Duodenal mucosa (tissue), 2 donors: ENCODE data around the gene EHD4.
A peak's percentile ranks its signal among the peaks of the same experiment; 100 is the strongest.

Experiments used
- H3K27ac ChIP-seq: one replicate; pipeline ENCODE4 v1.7.0; 2013; ENCODE audit warnings: low read depth, low read length
- H3K27me3 ChIP-seq, 2 donors: one replicate each; pipeline ENCODE4 v1.7.0; 2013; ENCODE audit warnings: low read length in 2 of 2, control low read depth in 1 of 2; ENCODE audit not compliant: insufficient read depth in 2 of 2, control insufficient read depth in 1 of 2
- H3K36me3 ChIP-seq, 2 donors: one replicate each; pipeline ENCODE4 v1.7.0; 2013; ENCODE audit warnings: low read length in 2 of 2, control low read depth in 1 of 2; ENCODE audit not compliant: insufficient read depth in 2 of 2, control insufficient read depth in 1 of 2
- H3K4me1 ChIP-seq, 2 donors: one replicate each; pipeline ENCODE4 v1.7.0; 2013; ENCODE audit warnings: low read length in 2 of 2, control low read depth in 1 of 2; ENCODE audit not compliant: insufficient read depth in 2 of 2, control insufficient read depth in 1 of 2
- H3K4me3 ChIP-seq, 2 donors: one replicate each; pipeline ENCODE4 v1.7.0; 2013; ENCODE audit warnings: low read length in 2 of 2, low read depth in 1 of 2
- H3K9ac ChIP-seq, 2 donors: one replicate each; pipeline ENCODE4 v1.7.0; 2013; ENCODE audit warnings: low read length in 2 of 2, low read depth in 1 of 2
- H3K9me3 ChIP-seq, 2 donors: one replicate each; pipeline ENCODE4 v1.7.0; 2013; ENCODE audit warnings: low read length in 2 of 2, control low read depth in 1 of 2; ENCODE audit not compliant: control insufficient read depth in 1 of 2

The EHD4 gene

GRCh38 chr15:41900526-41901380 lies 71.6 kb downstream of the EHD4 start:
- Histone ChIP-seq H3K9ac (no peak overlapping the region), H3K36me3 (peaks cover 0 to 11% of the 10 kb centered on the region in 2 donors), H3K27ac (no peak overlapping the region), H3K4me3 (no peak overlapping the region), H3K9me3 (no peaks in the 10 kb centered on the region), H3K27me3 (no peaks in the 10 kb centered on the region), H3K4me1 (no peaks in the 10 kb centered on the region)

DNA sequence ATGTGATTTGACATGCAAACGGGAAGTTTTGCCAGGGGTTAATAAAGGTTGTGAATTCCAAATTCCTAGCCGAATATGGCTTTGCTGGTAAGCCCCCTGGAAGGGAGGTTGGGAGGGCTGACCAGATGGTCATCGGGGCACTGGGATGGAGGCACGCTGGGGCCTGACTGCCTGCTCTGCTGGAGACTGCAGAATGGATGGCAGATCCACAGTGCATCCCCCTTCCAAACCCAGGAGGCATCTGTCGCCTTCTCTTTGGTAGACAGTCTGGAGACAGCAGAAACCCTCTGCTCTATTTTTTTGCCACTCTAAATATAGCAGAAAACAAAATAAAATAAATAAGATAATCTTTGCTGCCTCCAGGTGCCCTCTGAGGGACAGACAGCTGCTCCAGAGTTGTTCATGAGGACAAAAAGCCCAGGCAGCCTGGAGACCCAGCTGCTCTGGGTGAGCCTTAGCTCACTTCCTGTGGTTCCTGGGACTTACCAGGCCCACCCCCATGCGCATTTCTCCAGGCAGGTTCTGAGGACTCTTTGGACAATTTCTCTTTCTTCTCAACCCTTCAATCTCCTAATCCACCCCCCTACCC lies 72.4 kb downstream of the EHD4 start:
- Histone ChIP-seq H3K9me3 (no peaks in the 10 kb centered on the region), H3K9ac (no peak overlapping the region), H3K4me1 (peaks cover 0 to 2% of the 10 kb centered on the region in 2 donors), H3K36me3 (peaks cover 0 to 11% of the 10 kb centered on the region in 2 donors), H3K27me3 (no peaks in the 10 kb centered on the region), H3K27ac (no peak overlapping the region), H3K4me3 (no peak overlapping the region)

GRCh38 chr15:41897363-41897799 lies 75.0 kb downstream of the EHD4 start:
- H3K4me1 ChIP-seq = peaks cover 0 to 22% of the 10 kb centered on the region in 2 donors
- no peak overlapping the region for H3K9ac ChIP-seq
- H3K4me3 ChIP-seq = no peak overlapping the region
- H3K9me3 ChIP-seq = no peaks in the 10 kb centered on the region
- H3K27ac ChIP-seq = no peak overlapping the region
- H3K36me3 ChIP-seq = peaks cover 0 to 11% of the 10 kb centered on the region in 2 donors
- no peaks in the 10 kb centered on the region for H3K27me3 ChIP-seq

DNA sequence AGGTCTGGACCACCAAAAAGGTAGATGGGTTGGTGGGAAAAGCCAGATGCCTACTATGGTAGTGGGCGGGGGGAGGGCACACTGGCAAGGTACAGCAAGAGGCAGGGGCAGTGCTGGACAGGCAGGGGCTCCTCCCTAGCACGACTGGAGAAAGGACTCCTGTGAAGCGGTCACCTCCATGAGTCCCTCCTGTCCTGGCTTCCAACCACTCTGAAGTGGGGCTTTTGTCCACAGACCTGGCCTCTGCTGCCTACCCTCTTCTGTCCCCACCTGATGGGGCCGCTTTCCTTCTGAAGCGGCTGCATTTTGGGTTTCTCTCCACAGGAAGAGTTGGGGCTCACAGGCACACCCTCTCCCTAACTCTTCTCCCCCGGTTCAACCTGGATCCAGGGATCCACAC lies 75.8 kb downstream of the EHD4 start:
- Histone ChIP-seq H3K36me3 (peaks cover 0 to 11% of the 10 kb centered on the region in 2 donors), H3K9ac (no peak overlapping the region), H3K27ac (no peak overlapping the region), H3K4me3 (no peak overlapping the region), H3K9me3 (no peaks in the 10 kb centered on the region), H3K27me3 (no peaks in the 10 kb centered on the region), H3K4me1 (peaks cover 0 to 22% of the 10 kb centered on the region in 2 donors)

DNA sequence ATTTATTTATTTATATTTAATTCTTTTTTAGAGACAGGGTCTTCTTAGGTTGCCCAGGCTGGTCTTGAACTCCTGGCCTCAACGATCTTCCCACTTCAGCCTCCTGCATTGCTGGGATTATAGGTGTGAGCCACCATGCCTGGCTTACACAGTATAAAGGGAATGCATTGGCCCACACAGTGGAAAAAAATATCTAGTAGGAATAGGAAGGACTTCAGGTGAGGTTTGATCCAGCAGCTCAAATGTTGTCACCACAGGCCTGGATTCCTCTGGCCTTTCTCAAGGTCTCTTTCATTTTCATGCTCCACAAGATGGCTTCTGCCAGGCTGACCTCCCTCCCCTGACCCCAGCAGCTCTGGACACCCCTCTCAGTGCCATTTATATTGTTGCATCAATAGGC lies 76.4 kb downstream of the EHD4 start:
- Histone ChIP-seq H3K9me3 (no peaks in the 10 kb centered on the region), H3K36me3 (peaks cover 0 to 5% of the 10 kb centered on the region in 2 donors), H3K4me1 (peaks cover 0 to 22% of the 10 kb centered on the region in 2 donors), H3K27ac (no peak overlapping the region), H3K9ac (no peak overlapping the region), H3K27me3 (no peaks in the 10 kb centered on the region), H3K4me3 (no peak overlapping the region)

- peaks cover 0 to under 1% of the 10 kb centered on the region in 2 donors for H3K36me3 ChIP-seq
These were observed 76.9 kb downstream of the EHD4 start for GRCh38 chr15:41895491-41895890.

DNA sequence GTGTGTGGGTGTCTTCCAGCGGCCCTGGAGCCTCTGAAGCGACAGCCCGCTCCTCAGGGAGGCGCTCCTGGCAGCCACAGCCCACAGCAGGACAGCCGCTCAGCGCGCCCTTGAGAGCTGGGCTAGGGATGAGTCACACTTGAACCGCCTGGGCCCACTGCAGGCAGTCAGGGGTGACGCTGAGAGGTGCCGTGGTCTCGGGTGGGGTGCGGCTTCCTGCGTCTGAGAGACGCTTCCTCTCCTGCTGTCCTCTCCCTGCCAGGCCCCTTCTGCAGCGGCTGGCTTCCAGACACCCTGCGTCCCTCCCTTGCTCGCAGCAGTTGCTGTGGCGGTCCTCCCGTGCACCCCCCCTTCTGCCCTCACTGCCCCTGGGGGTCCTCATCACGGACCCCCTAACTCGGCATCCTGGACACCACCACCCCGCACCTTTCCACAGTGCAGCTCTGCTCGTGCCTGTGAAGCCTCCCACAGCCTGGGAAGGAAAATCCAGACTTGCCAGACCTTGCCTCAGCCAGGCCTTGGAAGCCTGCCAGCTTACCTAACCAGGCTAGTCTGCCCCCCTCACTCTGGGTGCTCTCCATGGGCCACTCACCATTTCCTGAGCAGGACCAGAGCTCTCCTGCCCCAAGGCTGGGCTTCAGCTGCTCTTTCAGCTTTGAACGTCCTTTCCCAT lies 77.4 kb downstream of the EHD4 start:
- peak overlapping the region in 1 of 2 donors; percentile 43 for H3K4me3 ChIP-seq
- no peak overlapping the region for H3K27ac ChIP-seq
- H3K9me3 ChIP-seq = no peaks in the 10 kb centered on the region
- H3K36me3 ChIP-seq = no peaks in the 10 kb centered on the region
- peaks cover 0 to 22% of the 10 kb centered on the region in 2 donors for H3K4me1 ChIP-seq
- no peaks in the 10 kb centered on the region for H3K27me3 ChIP-seq
- peak overlapping the region in 1 of 2 donors; percentile 11 for H3K9ac ChIP-seq

More at GRCh38 chr15:41895491-41895890, 76.9 kb downstream of the EHD4 start:
- Histone ChIP-seq H3K27me3 (no peaks in the 10 kb centered on the region), H3K27ac (no peak overlapping the region), H3K4me1 (peaks cover 0 to 22% of the 10 kb centered on the region in 2 donors), H3K4me3 (no peak overlapping the region), H3K9ac (no peak overlapping the region), H3K9me3 (no peaks in the 10 kb centered on the region)

- H3K27me3 ChIP-seq = no peaks in the 10 kb centered on the region
These were observed 78.0 kb downstream of the EHD4 start for GRCh38 chr15:41894251-41894790.

GRCh38 chr15:41893422-41894250 lies 78.7 kb downstream of the EHD4 start, which contains the start of gene SPTBN5:
TSS of gene SPTBN5 (minus strand) at chr15:41894053. CDS start at chr15:41893497, 556 bp downstream.
- H3K4me3 ChIP-seq = peak within 1 kb of the TSS; percentile 15 to 43
- H3K9ac ChIP-seq = peak within 1 kb of the TSS in 1 of 2 donors; percentile 11
- no peak within 1 kb of the TSS for H3K27ac ChIP-seq
- H3K36me3 ChIP-seq = no peaks in the 10 kb centered on the region
- H3K4me1 ChIP-seq = peaks cover 0 to 22% of the 10 kb centered on the region in 2 donors
- no peaks in the 10 kb centered on the region for H3K9me3 ChIP-seq
- H3K27me3 ChIP-seq = no peaks in the 10 kb centered on the region

More at GRCh38 chr15:41894251-41894790, 78.0 kb downstream of the EHD4 start:
- H3K27ac ChIP-seq = no peak overlapping the region
- H3K9ac ChIP-seq = peak overlapping the region in 1 of 2 donors; percentile 11
- H3K4me3 ChIP-seq = peak overlapping the region; percentile 15 to 43
- H3K4me1 ChIP-seq = peaks cover 0 to 22% of the 10 kb centered on the region in 2 donors
- H3K9me3 ChIP-seq = no peaks in the 10 kb centered on the region
- H3K36me3 ChIP-seq = no peaks in the 10 kb centered on the region
